DMS153 treated with DMSO at 0.1 percent for 48 hours (cell line): Measurements from ENCODE around the gene DHRS1.
"Not testable (repeated sequence)": the region's sequence is repeated elsewhere in the genome, so short reads cannot be mapped to it uniquely, and the experiment has no call there.

ENCODE experiments used
- DNase-seq: peaks from one replicate; lab custom pipeline; 2025; ENCODE audit not compliant: unreplicated experiment; lab: John Stamatoyannopoulos, UW

The DHRS1 gene

DNA sequence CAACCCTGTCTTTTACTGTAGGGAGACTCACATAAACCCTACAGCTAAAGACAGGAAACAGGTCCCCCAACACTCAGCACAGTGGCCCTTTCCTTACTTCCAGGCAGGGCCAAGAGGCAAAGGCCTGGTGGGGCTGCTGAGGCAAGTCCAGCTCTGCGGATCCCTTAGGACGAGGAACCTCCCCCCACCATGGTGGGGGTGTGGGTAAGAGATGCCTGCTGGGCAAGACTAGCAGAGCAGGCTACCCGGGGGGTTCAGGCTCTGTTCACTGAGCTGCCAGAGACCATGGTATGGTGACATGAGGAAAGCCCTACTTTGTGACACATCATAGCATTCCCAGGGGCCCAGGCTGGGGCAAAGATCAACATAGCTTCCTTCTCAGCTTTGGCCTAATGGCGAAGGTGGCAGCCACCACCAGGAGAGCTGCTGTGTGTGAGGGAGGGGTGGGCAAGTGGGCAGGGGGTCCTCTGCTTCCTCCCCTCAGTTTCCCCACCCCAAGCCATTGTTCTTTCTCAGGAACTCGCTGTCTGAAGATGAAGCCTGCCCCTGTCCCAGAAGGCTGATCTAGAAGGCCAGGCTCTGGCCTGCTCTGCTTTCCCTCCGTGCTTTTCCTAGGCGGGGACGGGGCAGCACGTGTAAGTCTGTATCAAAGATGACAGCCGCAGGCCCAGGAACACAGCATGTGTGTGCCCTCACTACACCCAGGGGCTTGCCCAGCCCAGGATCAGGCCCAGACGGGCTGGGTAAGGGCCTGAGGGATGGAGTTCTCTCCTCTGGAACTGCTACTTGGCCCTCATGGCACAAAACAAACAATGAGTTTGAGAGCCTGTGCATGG, 47.1 kb downstream of the DHRS1 start:
- DNase-seq = no peak

GRCh38 chr14:24251880-24252288, 47.7 kb downstream of the DHRS1 start:
- DNase-seq = no peak

- DNase-seq = no peak
These were observed 49.2 kb downstream of the DHRS1 start for GRCh38 chr14:24250354-24250753.

DNA sequence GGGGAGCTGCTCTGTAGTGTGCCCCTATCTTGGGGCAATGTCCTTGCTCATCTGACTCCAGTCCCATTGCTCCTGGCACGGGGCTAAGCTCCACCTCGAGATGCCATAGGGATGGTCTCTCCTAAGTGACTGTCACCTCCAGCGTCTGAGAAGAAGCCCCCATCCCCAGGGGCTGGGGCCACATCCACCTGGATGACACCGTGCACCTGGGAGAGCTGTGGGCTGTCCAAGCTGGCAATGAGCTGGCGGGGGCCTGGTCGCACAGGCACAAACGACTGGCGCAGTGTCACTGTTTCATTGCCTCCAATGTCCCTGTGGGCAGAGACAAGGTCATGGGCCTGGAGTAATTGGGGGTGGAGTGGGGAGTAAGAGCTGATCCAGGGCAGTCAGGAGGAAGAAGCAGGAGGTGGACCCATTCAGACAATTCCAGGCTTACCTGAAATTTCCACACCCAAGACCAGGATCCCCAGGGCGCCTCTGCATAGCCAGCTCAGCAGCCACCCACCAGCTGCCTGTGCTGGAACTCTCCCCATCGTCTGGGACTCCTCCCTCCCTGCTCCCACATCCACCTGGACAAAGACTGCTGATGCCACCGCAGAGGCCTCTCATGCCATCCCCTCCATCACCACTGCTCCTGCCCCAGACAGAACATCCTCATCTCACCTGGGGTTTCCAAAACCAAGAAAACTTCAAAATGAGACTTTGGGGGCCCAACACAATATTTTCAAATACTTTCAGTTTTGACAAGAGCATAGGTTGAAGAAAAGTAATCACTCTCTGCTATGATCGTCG, 50.2 kb downstream of the DHRS1 start:
- no peak for DNase-seq

DNA sequence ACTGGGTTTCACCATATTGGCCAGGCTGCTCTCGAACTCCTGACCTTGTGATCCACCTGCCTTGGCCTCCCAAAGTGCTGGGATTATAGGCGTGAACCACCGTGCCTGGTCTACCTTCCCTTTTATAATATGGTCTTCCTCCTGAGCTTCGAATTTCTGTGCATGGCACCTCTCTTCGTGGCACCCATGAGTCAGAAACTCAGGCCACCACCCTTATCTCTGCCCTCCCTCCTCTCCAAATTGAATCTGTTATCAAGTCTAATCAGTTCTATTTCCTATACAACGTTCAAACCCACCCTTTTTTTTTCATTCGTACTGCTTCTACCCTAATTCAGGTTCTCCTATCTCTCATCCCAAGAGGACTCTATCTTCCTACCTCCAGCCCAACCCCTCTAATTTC, 52.2 kb downstream of the DHRS1 start:
- DNase-seq = no peak

DNA sequence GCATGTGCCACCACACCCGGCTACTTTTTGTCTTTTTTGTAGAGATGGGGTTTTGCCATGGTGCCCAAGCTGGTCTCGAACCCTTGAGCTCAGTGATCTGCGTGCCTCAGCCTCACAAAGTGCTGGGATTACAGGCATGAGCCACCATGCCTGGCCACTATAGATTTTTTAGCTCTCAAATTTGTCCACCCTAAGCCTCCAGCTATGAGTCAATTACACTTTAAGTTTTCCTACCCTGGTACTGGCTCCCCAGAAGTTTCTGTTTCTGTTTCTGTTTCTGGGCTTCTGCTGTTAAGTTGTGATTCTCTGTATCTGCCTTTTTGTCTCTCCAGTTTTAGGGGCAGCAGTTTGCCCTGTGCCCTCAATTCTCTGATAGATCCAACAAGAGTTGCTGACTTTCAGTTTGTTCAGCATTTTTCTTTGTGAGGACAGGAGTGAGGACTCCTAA, 52.8 kb downstream of the DHRS1 start:
- DNase-seq = no peak

GRCh38 chr14:24245350-24245749, 54.2 kb downstream of the DHRS1 start:
- not testable (repeated sequence) for DNase-seq

DNA sequence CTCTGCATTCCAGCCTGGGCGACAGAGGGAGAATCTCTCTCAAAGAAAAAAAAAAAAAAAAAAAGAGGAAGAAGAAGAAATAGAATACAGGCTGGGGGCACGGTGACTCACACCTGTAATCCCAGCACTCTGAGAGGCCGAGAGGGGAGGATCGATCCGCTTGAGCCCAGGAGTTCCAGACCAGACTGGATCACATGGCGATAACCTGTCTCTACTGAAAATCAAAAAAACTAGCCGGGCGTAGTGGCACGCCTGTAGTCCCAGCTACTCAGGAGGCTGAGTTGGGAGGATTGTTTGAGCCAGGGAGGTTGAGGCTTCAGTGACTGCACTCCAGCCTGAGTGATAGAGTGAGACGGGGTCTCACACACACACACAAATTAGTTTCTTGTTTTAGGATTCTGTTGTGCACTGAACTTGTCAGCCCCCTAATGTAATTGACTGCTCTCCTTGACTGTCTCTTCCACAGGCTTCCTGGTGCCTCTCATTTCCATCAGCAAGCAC, 56.2 kb downstream of the DHRS1 start:
- DNase-seq = no peak

DNA sequence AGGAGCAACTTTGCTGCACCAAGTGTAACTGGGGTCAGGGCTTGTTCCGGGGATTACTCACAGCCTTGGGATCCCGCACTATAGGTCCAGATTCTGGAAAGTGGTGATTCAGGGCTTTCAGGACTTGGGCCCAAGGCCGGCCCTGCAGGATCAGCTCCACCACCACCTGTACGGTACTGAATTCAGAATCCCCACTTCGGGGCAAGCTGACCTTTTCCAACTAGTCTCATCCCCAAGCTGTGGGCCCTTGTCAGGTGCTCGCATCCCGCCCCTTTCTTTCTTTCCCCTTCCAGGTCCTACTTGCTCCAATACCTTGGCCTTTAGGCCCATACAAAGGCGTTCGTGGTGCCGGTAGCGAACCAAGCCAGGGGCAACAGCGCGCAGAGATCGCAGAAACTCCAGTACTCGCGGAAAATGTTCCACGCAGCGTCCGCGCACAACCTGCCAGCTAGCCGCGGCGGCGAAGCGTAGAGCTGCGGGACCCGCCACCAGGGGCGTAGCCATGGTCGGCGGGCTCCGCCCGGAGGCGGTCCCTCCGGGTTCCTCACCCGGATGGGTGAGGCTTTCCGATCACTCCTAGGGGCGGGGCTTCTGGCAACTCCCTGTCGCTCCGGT, 57.6 kb downstream of the DHRS1 start:
- DNase-seq = peak; percentile 95
